ENCODE data around the gene CRISPLD2.
A peak's percentile ranks its signal among the peaks of the same experiment; 100 is the strongest.
"Not testable (repeated sequence)": the region's sequence is repeated elsewhere in the genome, so short reads cannot be mapped to it uniquely, and the experiment has no call there.

Gene CRISPLD2

DNA sequence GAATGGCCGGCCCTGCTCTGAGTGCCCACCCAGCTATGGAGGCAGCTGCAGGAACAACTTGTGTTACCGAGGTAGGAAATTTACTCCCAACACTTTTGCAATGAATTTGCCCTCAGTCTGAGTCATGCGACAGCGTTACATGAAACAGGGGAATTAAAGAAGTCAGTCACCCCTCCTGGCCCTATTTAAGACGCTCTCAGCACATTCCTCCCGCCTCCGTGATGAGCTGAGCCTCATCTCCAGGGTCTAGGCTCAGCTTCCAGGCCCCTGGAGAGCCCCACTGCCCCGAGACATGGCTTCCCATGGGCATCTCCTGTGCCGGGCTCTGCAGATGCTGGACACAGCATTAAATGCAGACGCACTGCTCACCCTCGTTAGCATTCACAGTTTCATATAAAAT, 35.0 kb downstream of the CRISPLD2 start:
- H3K4me3 ChIP-seq (ENCODE audit: low read depth, low read length), result no peak overlapping the region
- in situ Hi-C loops (cut with HindIII; ENCODE audit: low pct_ligation_motif_present, low sequenced_read_pairs), result no loop called here
- peaks cover 24% of the 10 kb centered on the region for H3K36me3 ChIP-seq (replicated peaks)
- no peaks in the 10 kb centered on the region for H3K27me3 ChIP-seq (replicated peaks)
- TF ChIP-seq, protein P1, sequence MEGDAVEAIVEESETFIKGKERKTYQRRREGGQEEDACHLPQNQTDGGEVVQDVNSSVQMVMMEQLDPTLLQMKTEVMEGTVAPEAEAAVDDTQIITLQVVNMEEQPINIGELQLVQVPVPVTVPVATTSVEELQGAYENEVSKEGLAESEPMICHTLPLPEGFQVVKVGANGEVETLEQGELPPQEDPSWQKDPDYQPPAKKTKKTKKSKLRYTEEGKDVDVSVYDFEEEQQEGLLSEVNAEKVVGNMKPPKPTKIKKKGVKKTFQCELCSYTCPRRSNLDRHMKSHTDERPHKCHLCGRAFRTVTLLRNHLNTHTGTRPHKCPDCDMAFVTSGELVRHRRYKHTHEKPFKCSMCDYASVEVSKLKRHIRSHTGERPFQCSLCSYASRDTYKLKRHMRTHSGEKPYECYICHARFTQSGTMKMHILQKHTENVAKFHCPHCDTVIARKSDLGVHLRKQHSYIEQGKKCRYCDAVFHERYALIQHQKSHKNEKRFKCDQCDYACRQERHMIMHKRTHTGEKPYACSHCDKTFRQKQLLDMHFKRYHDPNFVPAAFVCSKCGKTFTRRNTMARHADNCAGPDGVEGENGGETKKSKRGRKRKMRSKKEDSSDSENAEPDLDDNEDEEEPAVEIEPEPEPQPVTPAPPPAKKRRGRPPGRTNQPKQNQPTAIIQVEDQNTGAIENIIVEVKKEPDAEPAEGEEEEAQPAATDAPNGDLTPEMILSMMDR (IDR thresholded peaks at IDR 0.05; ENCODE audit: low read depth, low read length, missing control alignments), result no peak
- H3K27ac ChIP-seq, result no peak overlapping the region
- peak; percentile 41 for DNase-seq

DNA sequence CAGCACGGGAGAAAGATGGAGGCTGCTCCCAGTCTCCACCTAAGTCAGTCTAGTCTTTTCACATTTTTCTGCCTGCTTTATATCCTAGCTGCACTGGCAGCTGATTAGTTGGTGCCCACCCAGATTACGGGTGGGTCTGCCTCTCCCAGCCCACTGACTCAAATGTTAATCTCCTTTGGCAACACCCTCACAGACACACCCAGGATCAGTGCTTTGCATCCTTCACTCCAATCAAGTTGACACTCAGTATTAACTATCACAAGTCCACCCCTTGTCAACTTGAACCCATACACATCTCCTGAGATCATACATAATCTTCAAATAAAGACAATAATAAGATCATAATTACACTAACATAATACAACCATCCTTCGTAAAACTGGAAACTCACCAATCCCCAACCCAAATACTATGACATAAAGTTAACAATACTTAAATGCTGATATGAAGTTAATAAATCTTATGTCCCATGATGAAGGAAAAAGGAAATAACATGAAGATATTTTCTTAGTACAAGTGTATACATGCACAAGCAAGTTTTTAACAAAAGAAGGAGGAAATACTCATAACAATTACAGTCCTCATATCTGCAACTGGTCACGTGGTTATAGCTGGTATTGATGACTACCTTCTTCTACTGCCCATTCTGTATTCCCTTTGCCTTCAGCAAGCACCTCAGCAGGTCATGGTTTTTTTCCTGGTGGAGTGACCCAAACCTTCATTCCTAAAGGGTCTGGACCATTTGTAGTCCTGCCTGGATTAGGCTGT, 35.8 kb downstream of the CRISPLD2 start:
- H3K27me3 ChIP-seq (replicated peaks); DNase-seq; in situ Hi-C loops (cut with HindIII; ENCODE audit: low pct_ligation_motif_present, low sequenced_read_pairs); H3K27ac ChIP-seq; H3K4me3 ChIP-seq (ENCODE audit: low read depth, low read length): not testable (repeated sequence)
- H3K36me3 ChIP-seq (replicated peaks), result peaks cover 24% of the 10 kb centered on the region

DNA sequence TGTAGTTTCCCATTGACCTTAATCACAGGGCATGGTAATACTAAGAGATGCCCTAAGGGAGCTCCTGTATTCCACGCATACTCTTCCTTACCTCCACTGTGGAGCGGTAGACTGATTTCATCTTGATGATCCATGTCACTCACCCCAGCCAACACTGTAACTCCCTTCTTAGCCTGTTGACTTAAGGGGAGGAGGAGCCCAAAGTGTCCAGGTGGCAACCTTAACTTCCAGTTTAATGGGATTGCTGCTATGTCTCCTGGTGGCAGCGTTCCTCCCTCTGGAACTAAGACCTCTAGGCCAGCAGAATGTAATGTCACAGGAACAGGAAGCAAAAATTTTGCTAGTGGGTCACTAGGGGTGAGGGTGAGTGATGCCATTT, 36.4 kb downstream of the CRISPLD2 start:
- H3K36me3 ChIP-seq (replicated peaks), result peaks cover 21% of the 10 kb centered on the region
- DNase-seq; in situ Hi-C loops (cut with HindIII; ENCODE audit: low pct_ligation_motif_present, low sequenced_read_pairs); H3K4me3 ChIP-seq (ENCODE audit: low read depth, low read length); H3K27me3 ChIP-seq (replicated peaks); H3K27ac ChIP-seq: not testable (repeated sequence)

DNA sequence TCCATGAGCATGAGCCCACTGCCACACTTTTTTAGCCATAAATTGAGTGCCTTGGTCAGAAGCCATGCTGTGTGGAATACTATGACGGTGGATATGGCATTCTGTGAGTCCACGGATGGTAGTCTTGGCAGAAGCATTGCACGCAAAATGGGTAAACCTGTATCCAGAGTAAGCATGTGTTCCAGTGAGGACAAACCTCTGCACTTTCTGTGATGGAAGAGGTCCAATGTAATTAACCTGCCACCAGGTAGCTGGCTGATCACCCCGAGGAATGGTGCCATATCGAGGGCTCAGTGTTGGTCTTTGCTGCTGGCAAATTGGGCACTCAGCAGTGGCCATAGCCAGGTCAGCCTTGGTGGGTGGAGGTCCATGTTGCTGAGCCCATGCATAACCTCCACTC, 37.0 kb downstream of the CRISPLD2 start:
- H3K27me3 ChIP-seq (replicated peaks); in situ Hi-C loops (cut with HindIII; ENCODE audit: low pct_ligation_motif_present, low sequenced_read_pairs); H3K27ac ChIP-seq; H3K4me3 ChIP-seq (ENCODE audit: low read depth, low read length); DNase-seq: not testable (repeated sequence)
- peaks cover 25% of the 10 kb centered on the region for H3K36me3 ChIP-seq (replicated peaks)

DNA sequence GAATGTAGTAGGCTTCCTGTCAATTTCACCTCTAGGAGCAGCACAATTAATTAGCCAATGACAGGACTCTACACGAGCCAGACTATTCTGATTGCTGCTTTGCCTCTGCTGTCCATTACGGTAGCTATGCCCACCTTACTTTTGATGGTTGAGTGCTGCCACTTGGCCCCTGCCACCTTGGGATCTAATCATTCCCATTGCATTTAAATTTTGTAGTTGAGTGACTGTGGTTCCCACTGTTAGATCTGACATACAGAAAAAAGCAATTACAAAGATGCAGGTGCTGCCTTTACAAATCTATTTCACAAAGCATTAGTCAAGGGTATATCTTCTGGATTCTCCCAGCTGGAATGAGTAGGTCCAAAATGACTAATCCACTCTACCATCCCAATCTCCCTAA, 39.9 kb downstream of the CRISPLD2 start:
- no peak for DNase-seq
- no peak overlapping the region for H3K4me3 ChIP-seq (ENCODE audit: low read depth, low read length)
- in situ Hi-C loops (cut with HindIII; ENCODE audit: low pct_ligation_motif_present, low sequenced_read_pairs), result no loop called here
- no peak overlapping the region for H3K27ac ChIP-seq
- peaks cover 26% of the 10 kb centered on the region for H3K36me3 ChIP-seq (replicated peaks)
- no peaks in the 10 kb centered on the region for H3K27me3 ChIP-seq (replicated peaks)
- TF ChIP-seq, protein P1 (IDR thresholded peaks at IDR 0.05; ENCODE audit: low read depth, low read length, missing control alignments), result no peak

DNA sequence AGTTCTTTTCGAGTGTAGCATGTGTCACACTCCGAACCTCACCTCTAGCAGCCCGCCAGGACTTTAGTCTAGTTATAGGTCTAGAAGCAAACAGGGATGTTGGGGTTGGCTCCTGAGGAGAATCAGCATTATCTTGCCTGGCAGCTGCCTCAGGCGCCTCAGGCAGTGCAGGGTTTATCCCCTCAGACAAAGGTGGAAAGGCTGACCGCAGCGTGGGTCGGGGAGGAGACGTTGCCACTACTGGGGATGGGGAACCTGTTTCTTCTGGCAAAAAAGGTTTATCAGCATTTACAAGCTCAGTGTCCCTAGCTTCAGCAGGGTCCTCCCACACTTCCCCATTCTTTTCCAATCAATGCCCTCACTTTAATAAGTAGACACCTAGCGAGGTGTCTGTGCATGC, 40.6 kb downstream of the CRISPLD2 start:
- H3K4me3 ChIP-seq (ENCODE audit: low read depth, low read length), result no peak overlapping the region
- no peak for DNase-seq
- peaks cover 25% of the 10 kb centered on the region for H3K36me3 ChIP-seq (replicated peaks)
- in situ Hi-C loops (cut with HindIII; ENCODE audit: low pct_ligation_motif_present, low sequenced_read_pairs), result no loop called here
- H3K27me3 ChIP-seq (replicated peaks), result no peaks in the 10 kb centered on the region
- TF ChIP-seq, protein P1 (IDR thresholded peaks at IDR 0.05; ENCODE audit: low read depth, low read length, missing control alignments), result no peak
- no peak overlapping the region for H3K27ac ChIP-seq

DNA sequence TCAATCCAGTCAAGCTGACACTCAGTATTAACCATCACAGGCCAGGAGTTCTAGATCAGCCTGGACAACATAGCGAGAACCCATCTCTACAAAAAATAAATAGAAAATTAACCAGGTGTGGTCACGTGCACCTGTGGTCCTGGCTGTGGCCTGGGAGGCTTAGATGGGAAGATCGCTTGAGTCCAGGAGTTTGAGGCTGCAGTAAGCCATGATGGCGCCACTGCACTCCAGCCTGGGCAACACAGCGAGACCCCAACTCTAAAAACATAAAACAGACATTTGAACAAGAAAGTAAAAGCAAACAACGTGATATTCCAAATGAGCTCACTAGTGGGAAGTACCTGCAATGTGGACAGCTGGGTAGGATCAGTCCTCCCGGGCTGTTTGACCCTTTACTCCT, 41.9 kb downstream of the CRISPLD2 start:
- DNase-seq, result no peak
- no peak overlapping the region for H3K4me3 ChIP-seq (ENCODE audit: low read depth, low read length)
- in situ Hi-C loops (cut with HindIII; ENCODE audit: low pct_ligation_motif_present, low sequenced_read_pairs), result no loop called here
- no peak overlapping the region for H3K27ac ChIP-seq
- H3K36me3 ChIP-seq (replicated peaks), result peaks cover 23% of the 10 kb centered on the region
- no peaks in the 10 kb centered on the region for H3K27me3 ChIP-seq (replicated peaks)
- TF ChIP-seq, protein P1 (IDR thresholded peaks at IDR 0.05; ENCODE audit: low read depth, low read length, missing control alignments), result no peak

Measured in brain microvascular endothelial cell (primary cell).